GM18867 (cell line): ENCODE data around the gene SLC27A2.
"Not testable (repeated sequence)": the region's sequence is repeated elsewhere in the genome, so short reads cannot be mapped to it uniquely, and the experiment has no call there.

ENCODE experiments used
- ATAC-seq: cut with Tn5 transposase; IDR thresholded peaks from one replicate; pipeline ENCODE4 v1.9.1; 2021; ENCODE audit warnings: mild to moderate bottlenecking, moderate library complexity; ENCODE audit not compliant: unreplicated experiment

The SLC27A2 gene

GRCh38 chr15:50181969-50182218 lies at the start of gene SLC27A2:
TSS of gene SLC27A2 (plus strand) at chr15:50182196. CDS start at chr15:50182428, 232 bp downstream.
- no peak for ATAC-seq

- ATAC-seq: not testable (repeated sequence)
Measured at GRCh38 chr15:50132251-50132984, 49.6 kb upstream of the SLC27A2 start.

GRCh38 chr15:50134524-50135024 lies 47.4 kb upstream of the SLC27A2 start:
- peak; percentile 82 for ATAC-seq

- ATAC-seq: peak; percentile 64
Measured at GRCh38 chr15:50135031-50135551, 46.9 kb upstream of the SLC27A2 start.

- ATAC-seq: no peak
Measured at GRCh38 chr15:50137330-50137761, 44.6 kb upstream of the SLC27A2 start.

- ATAC-seq: no peak
Measured at GRCh38 chr15:50137893-50138292, 44.1 kb upstream of the SLC27A2 start.

GRCh38 chr15:50138391-50138790 lies 43.6 kb upstream of the SLC27A2 start:
- ATAC-seq: no peak

GRCh38 chr15:50140098-50140497 lies 41.9 kb upstream of the SLC27A2 start:
- ATAC-seq: no peak

- no peak for ATAC-seq
Measured at GRCh38 chr15:50140983-50141382, 41.0 kb upstream of the SLC27A2 start.

- no peak for ATAC-seq
Measured at GRCh38 chr15:50141856-50142255, 40.1 kb upstream of the SLC27A2 start.

GRCh38 chr15:50143255-50143860 lies 38.6 kb upstream of the SLC27A2 start:
- ATAC-seq: no peak

- ATAC-seq: no peak
Measured at GRCh38 chr15:50144341-50145120, 37.5 kb upstream of the SLC27A2 start.

GRCh38 chr15:50145451-50145872 lies 36.5 kb upstream of the SLC27A2 start:
- ATAC-seq: peak; percentile 61

GRCh38 chr15:50146632-50147031 lies 35.4 kb upstream of the SLC27A2 start:
- ATAC-seq: no peak

GRCh38 chr15:50148362-50148963 lies 33.5 kb upstream of the SLC27A2 start:
- no peak for ATAC-seq

GRCh38 chr15:50149090-50149489 lies 32.9 kb upstream of the SLC27A2 start:
- no peak for ATAC-seq

GRCh38 chr15:50150349-50150748 lies 31.6 kb upstream of the SLC27A2 start:
- ATAC-seq: no peak

- ATAC-seq: no peak
Measured at GRCh38 chr15:50150851-50151250, 31.1 kb upstream of the SLC27A2 start.

- ATAC-seq: no peak
Measured at GRCh38 chr15:50151476-50151875, 30.5 kb upstream of the SLC27A2 start.

GRCh38 chr15:50158236-50158635 lies 23.8 kb upstream of the SLC27A2 start:
- ATAC-seq: not testable (repeated sequence)
